Tibial nerve (tissue), 4 donors: ENCODE results near the gene ABCG2.

Source experiments
- CTCF ChIP-seq, 5 experiments: fragments of 200-600 bp in 3 of 5; fragments of 450-650 bp in 2 of 5; sonication (generic) in 3 of 5; IDR thresholded peaks; one replicate each; pipeline ENCODE4 v1.5.1; 2016 to 2019; ENCODE audit warnings: antibody characterized with exemption in 5 of 5, mild to moderate bottlenecking in 3 of 5, moderate library complexity in 2 of 5
- EP300 ChIP-seq, 2 donors: sonication (generic); formaldehyde crosslinking; IDR thresholded peaks; one replicate each; pipeline ENCODE4 v1.6.1; 2017; ENCODE audit warnings: antibody characterized with exemption in 2 of 2, mild to moderate bottlenecking in 1 of 2
- POLR2A ChIP-seq, 2 donors: fragments of 450-650 bp; IDR thresholded peaks; one replicate each; pipeline ENCODE4 v1.6.1; 2017; ENCODE audit warnings: antibody characterized with exemption in 2 of 2, mild to moderate bottlenecking in 2 of 2, moderate library complexity in 2 of 2

- TF ChIP-seq CTCF (IDR thresholded peaks at IDR 0.05) (no peak), EP300 (IDR thresholded peaks at IDR 0.05) (no peak), POLR2A (IDR thresholded peaks at IDR 0.05) (no peak)
Measured at GRCh38 chr4:88112856-88113255, 45.6 kb downstream of the ABCG2 start.
